H1 (cell line): Measurements from ENCODE around the gene RASSF9. TPM values are rescaled to one million over a fixed set of nuclear protein-coding genes. Genes with fewer than 3 reads are reported as not detected.

Source experiments
- CTCF ChIA-PET: fragments of 300-600 bp; sonication (Branson Sonifier 250); formaldehyde crosslinking; loops from one replicate; lab custom pipeline; 2021; ENCODE audit not compliant: partially characterized antibody; lab: Charles Lee
- POLR2A ChIA-PET: fragments of 300-600 bp; sonication (Branson Sonifier 250); formaldehyde crosslinking; loops from one replicate; lab custom pipeline; 2021; ENCODE audit warnings: inconsistent platforms; ENCODE audit not compliant: partially characterized antibody; lab: Charles Lee
- DNase-seq, 2 experiments: peaks; one replicate each; pipeline versions ENCODE4 v3.0.0 to v3.0.0-alpha.2; 2010 to 2022; ENCODE audit warnings: low spot score in 2 of 2, low read depth in 1 of 2, mixed read lengths in 1 of 2
- FAIRE-seq: peaks from 2 replicates; lab custom pipeline; 2011; peaks lifted over from hg19 to GRCh38; lab: Jason Lieb, UNC
- H2AFZ ChIP-seq: 2 replicates; pipeline ENCODE4 v1.8.1; 2012; ENCODE audit warnings: low read length, inconsistent platforms
- H2AK5ac ChIP-seq: 2 replicates; pipeline ENCODE4 v1.6.1; 2013; ENCODE audit warnings: low read depth, low read length
- H2BK120ac ChIP-seq: replicated peaks from 2 replicates; pipeline ENCODE3; 2013; ENCODE audit warnings: low read depth, low read length, inconsistent platforms
- H2BK12ac ChIP-seq: 2 replicates; pipeline ENCODE4 v1.6.1; 2013; ENCODE audit warnings: low read depth, low read length
- H2BK15ac ChIP-seq: 2 replicates; pipeline ENCODE4 v1.6.1; 2013; ENCODE audit warnings: low read length
- H2BK20ac ChIP-seq: 2 replicates; pipeline ENCODE4 v1.6.1; 2013; ENCODE audit warnings: low read length
- H2BK5ac ChIP-seq: 2 replicates; pipeline ENCODE4 v1.6.1; 2013; ENCODE audit warnings: low read depth, low read length
- H3K14ac ChIP-seq: 2 replicates; pipeline ENCODE4 v1.6.1; 2013; ENCODE audit warnings: inconsistent platforms; ENCODE audit not compliant: insufficient read length
- H3K18ac ChIP-seq: 2 replicates; pipeline ENCODE4 v1.6.1; 2013; ENCODE audit warnings: low read length; ENCODE audit errors: extremely low read depth
- H3K23ac ChIP-seq: 2 replicates; pipeline ENCODE4 v1.6.1; 2013; ENCODE audit warnings: inconsistent platforms; ENCODE audit not compliant: insufficient read length
- H3K23me2 ChIP-seq: 2 replicates; pipeline ENCODE4 v1.6.1; 2013; ENCODE audit warnings: low read depth, low read length
- H3K27ac ChIP-seq: 2 replicates; pipeline ENCODE4 v1.6.1; 2011; ENCODE audit warnings: low read depth, low read length, inconsistent platforms
- H3K27me3 ChIP-seq, 4 experiments: replicated peaks in 1 of 4; 1 replicate in 1 of 4; 2 replicates in 3 of 4; pipeline versions ENCODE4 v1.6.1 to v1.8.1; 2011 to 2013; ENCODE audit warnings: low read length in 3 of 4, mild to moderate bottlenecking in 3 of 4, inconsistent platforms in 2 of 4, mixed read lengths in 2 of 4, moderate library complexity in 1 of 4; ENCODE audit not compliant: control insufficient read depth in 3 of 4, insufficient read depth in 3 of 4; ENCODE audit errors: extremely low read depth in 1 of 4
- H3K36me3 ChIP-seq, 4 experiments: 2 replicates each; pipeline versions ENCODE4 v1.6.1 to v1.8.1; 2011 to 2013; ENCODE audit warnings: mild to moderate bottlenecking in 4 of 4, low read length in 3 of 4, moderate library complexity in 2 of 4, control low read depth in 1 of 4, inconsistent platforms in 1 of 4; ENCODE audit not compliant: insufficient read depth in 4 of 4, control insufficient read depth in 2 of 4
- H3K4ac ChIP-seq: replicated peaks from 2 replicates; pipeline ENCODE3; 2013; ENCODE audit warnings: low read length, low read depth, mixed read lengths, inconsistent platforms; ENCODE audit not compliant: insufficient read length
- H3K4me1 ChIP-seq, 4 experiments: replicated peaks in 1 of 4; 1 replicate in 1 of 4; 2 replicates in 3 of 4; pipeline versions ENCODE4 v1.6.1 to v1.8.1; 2011 to 2013; ENCODE audit warnings: low read length in 3 of 4, inconsistent platforms in 2 of 4, mixed read lengths in 1 of 4; ENCODE audit not compliant: insufficient read depth in 4 of 4, control insufficient read depth in 3 of 4
- H3K4me2 ChIP-seq, 2 experiments: 2 replicates each; pipeline versions ENCODE4 v1.6.1 to v1.8.1; 2011 to 2013; ENCODE audit warnings: low read depth in 2 of 2, low read length in 2 of 2, control low read depth in 1 of 2, inconsistent platforms in 1 of 2, mild to moderate bottlenecking in 1 of 2; ENCODE audit not compliant: insufficient read depth in 1 of 2
- H3K4me3 ChIP-seq, 4 experiments: fragments of 200-600, 300-600 bp in 1 of 4; sonication (generic), shearing (Covaris generic), sonication (Bioruptor Twin) in 1 of 4; 2 replicates each; pipeline versions ENCODE4 v1.5.1 to v1.8.1; 2011 to 2016; ENCODE audit warnings: low read length in 4 of 4, low read depth in 3 of 4, control low read depth in 2 of 4, inconsistent platforms in 2 of 4, mild to moderate bottlenecking in 2 of 4, mixed read lengths in 1 of 4, moderate library complexity in 1 of 4; ENCODE audit not compliant: insufficient read depth in 2 of 4; ENCODE audit errors: extremely low read depth in 1 of 4
- H3K56ac ChIP-seq: replicated peaks from 2 replicates; pipeline ENCODE3; 2013; ENCODE audit warnings: low read depth, mild to moderate bottlenecking, mixed read lengths, low read length, inconsistent platforms; ENCODE audit not compliant: insufficient read length
- H3K79me1 ChIP-seq: 2 replicates; pipeline ENCODE4 v1.6.1; 2013; ENCODE audit warnings: low read depth, low read length, control low read depth
- H3K79me2 ChIP-seq, 2 experiments: 2 replicates each; pipeline versions ENCODE4 v1.6.1 to v1.8.1; 2012 to 2013; ENCODE audit warnings: low read length in 2 of 2, mild to moderate bottlenecking in 2 of 2, inconsistent platforms in 1 of 2; ENCODE audit not compliant: insufficient read depth in 2 of 2, control insufficient read depth in 1 of 2
- H3K9ac ChIP-seq, 4 experiments: replicated peaks in 1 of 4; 1 replicate in 1 of 4; 2 replicates in 3 of 4; pipeline versions ENCODE4 v1.6.1 to v1.8.1; 2011 to 2013; ENCODE audit warnings: low read depth in 3 of 4, low read length in 3 of 4, control low read depth in 2 of 4, mild to moderate bottlenecking in 2 of 4, moderate library complexity in 2 of 4, inconsistent platforms in 1 of 4; ENCODE audit errors: extremely low read depth in 1 of 4
- H3K9me3 ChIP-seq, 2 experiments: 2 replicates each; pipeline versions ENCODE4 v1.6.1 to v1.8.1; 2012 to 2013; ENCODE audit warnings: mild to moderate bottlenecking in 2 of 2, moderate library complexity in 2 of 2, control low read depth in 1 of 2, inconsistent platforms in 1 of 2, low read depth in 1 of 2, low read length in 1 of 2, mixed read lengths in 1 of 2; ENCODE audit not compliant: insufficient read depth in 2 of 2
- H4K20me1 ChIP-seq, 2 experiments: replicated peaks in 1 of 2; 2 replicates each; pipeline versions ENCODE3 to v1.8.1; 2011 to 2013; ENCODE audit warnings: inconsistent platforms in 2 of 2, low read length in 2 of 2, mild to moderate bottlenecking in 1 of 2; ENCODE audit not compliant: insufficient read depth in 2 of 2, control insufficient read depth in 1 of 2
- H4K5ac ChIP-seq: 2 replicates; pipeline ENCODE4 v1.6.1; 2013; ENCODE audit warnings: low read length, low read depth, mixed read lengths, inconsistent platforms; ENCODE audit not compliant: insufficient read length
- H4K8ac ChIP-seq: 2 replicates; pipeline ENCODE4 v1.8.0; 2013; ENCODE audit warnings: mild to moderate bottlenecking, moderate library complexity, low read length, inconsistent platforms; ENCODE audit not compliant: insufficient read depth; ENCODE audit errors: extremely low read depth
- H4K91ac ChIP-seq: replicated peaks from 2 replicates; pipeline ENCODE3; 2013; ENCODE audit warnings: low read length, mixed read lengths, inconsistent platforms; ENCODE audit not compliant: insufficient read length
- ASH2L ChIP-seq: fragments of 200-600, 300-600 bp; sonication (generic); IDR thresholded peaks from one replicate; pipeline ENCODE4 v1.7.1; 2017; ENCODE audit warnings: low read length
- BACH1 ChIP-seq: IDR thresholded peaks from 2 replicates; pipeline ENCODE4 v1.6.1; 2012; ENCODE audit warnings: low read length, improper control_type of control experiment
- BRCA1 ChIP-seq: IDR thresholded peaks from 2 replicates; pipeline ENCODE4 v1.6.1; 2012; ENCODE audit warnings: low read depth, low read length, improper control_type of control experiment
- CBX5 ChIP-seq: fragments of 300-800, 300-1000 bp; sonication (generic); IDR thresholded peaks from 2 replicates; pipeline ENCODE4 v1.7.1; 2016; ENCODE audit warnings: antibody characterized with exemption, low read length, low read depth
- CHD2 ChIP-seq: IDR thresholded peaks from 2 replicates; pipeline ENCODE4 v1.6.1; 2012; ENCODE audit warnings: low read length, improper control_type of control experiment
- EZH2 ChIP-seq: fragments of 200-600 bp; sonication (generic); IDR thresholded peaks from 2 replicates; pipeline ENCODE4 v1.7.1; 2012; ENCODE audit warnings: low read depth, mild to moderate bottlenecking, moderate library complexity, low read length, inconsistent platforms; ENCODE audit not compliant: severe bottlenecking
- FOSL1 ChIP-seq: IDR thresholded peaks from 2 replicates; pipeline ENCODE4 v1.6.1; 2011; ENCODE audit warnings: mild to moderate bottlenecking, low read depth, low read length, moderate library complexity; ENCODE audit not compliant: insufficient read depth
- GTF2F1 ChIP-seq: IDR thresholded peaks from 2 replicates; pipeline ENCODE4 v1.6.1; 2012; ENCODE audit warnings: low read depth, low read length, improper control_type of control experiment, borderline replicate concordance
- JUND ChIP-seq: IDR thresholded peaks from 2 replicates; pipeline ENCODE4 v1.6.1; 2011; ENCODE audit warnings: mild to moderate bottlenecking, improper control_type of control experiment, low read length
- MAFK ChIP-seq: IDR thresholded peaks from 2 replicates; pipeline ENCODE4 v1.6.1; 2012; ENCODE audit warnings: low read depth, mild to moderate bottlenecking, improper control_type of control experiment, low read length
- NRF1 ChIP-seq: IDR thresholded peaks from 2 replicates; pipeline ENCODE4 v1.6.1; 2011; ENCODE audit warnings: mild to moderate bottlenecking, low read depth, low read length, improper control_type of control experiment
- PHF8 ChIP-seq: fragments of 200-600 bp; sonication (generic); conservative IDR thresholded peaks from 2 replicates; pipeline ENCODE4 v1.7.1; 2012; ENCODE audit warnings: low read depth, mild to moderate bottlenecking, inconsistent platforms, low read length, moderate library complexity
- SIRT6 ChIP-seq: IDR thresholded peaks from one replicate; pipeline ENCODE4 v1.7.1; 2012; ENCODE audit warnings: low read length, inconsistent platforms
- SP1 ChIP-seq: IDR thresholded peaks from 2 replicates; pipeline ENCODE4 v1.6.1; 2011; ENCODE audit warnings: low read depth, low read length
- SRF ChIP-seq: IDR thresholded peaks from 2 replicates; pipeline ENCODE4 v1.6.1; 2011; ENCODE audit warnings: mild to moderate bottlenecking, low read depth, low read length, moderate library complexity
- SUZ12 ChIP-seq: fragments of 200-600 bp; sonication (generic); IDR thresholded peaks from 2 replicates; pipeline ENCODE4 v1.6.1; 2012; ENCODE audit warnings: mild to moderate bottlenecking, inconsistent platforms, low read length, moderate library complexity, mixed read lengths
- TCF12 ChIP-seq: IDR thresholded peaks from 2 replicates; pipeline ENCODE4 v1.6.1; 2011; ENCODE audit warnings: low read depth, mild to moderate bottlenecking, low read length
- WGBS, 2 experiments: shearing (Covaris generic) in 1 of 2; methylation state at CpG; one replicate each; pipeline versions ENCODE4 v1.1.6 to v1.1.7; 2013 to 2015; ENCODE audit warnings: low lambda C conversion rate in 2 of 2, mixed read lengths in 2 of 2, inconsistent platforms in 1 of 2, low coverage in 1 of 2, missing lambda C conversion rate in 1 of 2; ENCODE audit not compliant: insufficient replicate concordance in 2 of 2, insufficient coverage in 1 of 2, insufficient read length in 1 of 2; ENCODE audit errors: extremely low coverage in 1 of 2, missing lambda C conversion rate in 1 of 2; 5-methylcytosine and 5-hydroxymethylcytosine counted together
- polyA plus RNA-seq, 7 experiments: library from polyadenylated mRNA; depleted of rRNA in 3 of 7; stranded (reverse) in 5 of 7; unstranded in 2 of 7; fragments of >200 nt in 5 of 7; fragments of 200-250 nt in 2 of 7; gene quantifications; 1 replicate in 5 of 7; 2 replicates in 1 of 7; 4 replicates in 1 of 7; pipeline versions ENCODE4 v1.2.1 to v1.2.3, GENCODE V29; 2011 to 2013; ENCODE audit warnings: missing spikeins in 2 of 7, mixed read lengths in 2 of 7
- total RNA-seq: library from RNA; stranded (reverse); fragmentation: NEBNext Ultra II Directional; extraction: Animal tissue kit (Norgen Biotek cat#: 25700); gene quantifications from 2 replicates; pipeline ENCODE4 v1.2.1, GENCODE V29; 2021

Gene RASSF9
- total and polyA plus RNA-seq, 2 of the 8 experiments (the other 6 are each of a cell fraction or from before 2014, with no cell fraction given) = 0.06 to 0.39 TPM

GRCh38 chr12:85834378-85834777 lies 1.8 kb downstream of the RASSF9 start:
- Histone ChIP-seq H3K23ac (no peak overlapping the region), H2BK120ac (no peak overlapping the region), H3K56ac (no peak overlapping the region), H3K18ac (no peak overlapping the region), H4K5ac (no peak overlapping the region), H2BK20ac (no peak overlapping the region), H2BK15ac (no peak overlapping the region), H2AK5ac (no peak overlapping the region), H3K4ac (no peak overlapping the region)
- no peak for TF ChIP-seq PHF8
- TF ChIP-seq TCF12 = no peak
- TF ChIP-seq BACH1 = no peak
- TF ChIP-seq GTF2F1 = no peak
- no peak for TF ChIP-seq SP1
- TF ChIP-seq SIRT6 = no peak
- no peak for TF ChIP-seq EZH2
- no peak for TF ChIP-seq CBX5
- TF ChIP-seq NRF1 = no peak
- TF ChIP-seq SUZ12 = no peak
- TF ChIP-seq MAFK = no peak
- no peak for TF ChIP-seq CHD2
- no peak for TF ChIP-seq BRCA1
- no peak for TF ChIP-seq ASH2L
- TF ChIP-seq FOSL1 = no peak
- TF ChIP-seq JUND = no peak
- TF ChIP-seq SRF = no peak
- TF ChIP-seq, all 59 proteins: peak for 0
- DNase-seq (no peak), FAIRE-seq (no peak)
- Histone ChIP-seq H3K4me2 (no peak overlapping the region), H3K27ac (no peak overlapping the region), H2BK12ac (no peak overlapping the region), H3K79me2 (no peaks in the 10 kb centered on the region), H3K9me3 (no peaks in the 10 kb centered on the region), H3K4me1 (peaks cover 0 to 9% (median 2%) of the 10 kb centered on the region in 4 experiments; a peak in 5 of 7 replicates), H4K91ac (no peak overlapping the region), H3K79me1 (no peaks in the 10 kb centered on the region), H3K14ac (no peak overlapping the region), H2AFZ (no peak overlapping the region), H4K20me1 (no peaks in the 10 kb centered on the region), H3K9ac (no peak overlapping the region), H2BK5ac (no peak overlapping the region), H3K27me3 (no peaks in the 10 kb centered on the region), H3K4me3 (no peak overlapping the region), H3K23me2 (no peaks in the 10 kb centered on the region), H3K36me3 (no peaks in the 10 kb centered on the region), H4K8ac (no peak overlapping the region)
- ChIA-PET CTCF (interaction anchor here (1.0 kb wide), 1 partner anchor 12 kb away, joined by 4 read pairs; no protein-coding TSS in a partner anchor), POLR2A (no interaction called here)
- WGBS, 2 experiments = 65 to 100% methylated on average over 1 to 2 of the region's 2 CpGs
